Sigmoid colon (tissue), 4 donors: ENCODE data around the gene ZNF445.

Source experiments
- CTCF ChIP-seq, 4 experiments: fragments of 450-650 bp in 3 of 4; fragments of 200-600 bp in 1 of 4; IDR thresholded peaks; one replicate each; pipeline ENCODE4 v1.5.1; 2016 to 2019; ENCODE audit warnings: antibody characterized with exemption in 4 of 4, mild to moderate bottlenecking in 3 of 4, moderate library complexity in 2 of 4
- EP300 ChIP-seq, 4 donors: sonication (generic); formaldehyde crosslinking; IDR thresholded peaks; one replicate each; pipeline ENCODE4 v1.6.1; 2017; ENCODE audit warnings: antibody characterized with exemption in 4 of 4
- POLR2AphosphoS5 ChIP-seq, 4 donors: sonication (generic); formaldehyde crosslinking; IDR thresholded peaks; one replicate each; pipeline ENCODE4 v1.6.1; 2017; ENCODE audit warnings: antibody characterized with exemption in 4 of 4

DNA sequence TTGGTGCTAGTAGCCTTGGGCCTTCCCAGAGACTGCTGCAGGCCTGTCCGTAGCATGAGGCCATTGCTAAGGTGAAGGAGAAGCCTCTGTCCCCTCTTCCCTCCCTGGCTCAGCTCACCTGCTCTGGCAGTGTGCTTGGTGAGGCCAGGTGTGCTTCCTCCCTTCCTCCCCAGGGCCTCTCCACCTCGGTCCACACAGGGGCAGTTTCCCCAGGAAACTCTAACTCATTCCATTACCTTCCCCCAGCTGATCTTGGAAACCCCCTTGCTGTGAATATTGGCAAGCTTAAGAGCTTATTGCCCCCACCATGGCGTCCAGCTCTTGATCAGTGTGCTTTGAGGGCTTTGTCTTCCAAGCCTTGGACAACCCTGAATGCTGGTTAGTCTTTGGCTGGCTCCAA, 52.7 kb downstream of the ZNF445 start:
- TF ChIP-seq EP300 (IDR thresholded peaks at IDR 0.05) = no peak
- no peak for TF ChIP-seq CTCF (IDR thresholded peaks at IDR 0.05)
- no peak for TF ChIP-seq POLR2AphosphoS5 (IDR thresholded peaks at IDR 0.05)
